HepG2 (cell line): Measurements from ENCODE around the gene STK32C. TPM values are rescaled to one million over a fixed set of nuclear protein-coding genes. Genes with fewer than 3 reads are reported as not detected.

ENCODE experiments used
- ARID4A ChIP-seq: sonication (generic); formaldehyde crosslinking; IDR thresholded peaks from 2 replicates; pipeline ENCODE4 v1.5.0; 2020; ENCODE audit warnings: mild to moderate bottlenecking, missing genetic modification reagents, borderline replicate concordance
- BCLAF1 ChIP-seq: fragments of 450-650 bp; IDR thresholded peaks from 2 replicates; pipeline ENCODE4 v1.6.1; 2017; ENCODE audit warnings: mild to moderate bottlenecking
- HINFP ChIP-seq: sonication (generic); formaldehyde crosslinking; IDR thresholded peaks from 2 replicates; pipeline ENCODE4 v1.4.0; 2020; ENCODE audit warnings: low read depth, mild to moderate bottlenecking, missing genetic modification reagents
- TRIM22 ChIP-seq: fragments of 450-650 bp; IDR thresholded peaks from 2 replicates; pipeline ENCODE4 v1.6.1; 2017
- ZNF253 ChIP-seq: sonication (generic); formaldehyde crosslinking; IDR thresholded peaks from 2 replicates; pipeline ENCODE4 v1.8.0; 2022; ENCODE audit warnings: mild to moderate bottlenecking, missing genetic modification reagents, borderline replicate concordance
- polyA plus RNA-seq, 8 experiments: library from polyadenylated mRNA; depleted of rRNA in 3 of 8; stranded (reverse) in 7 of 8; unstranded in 1 of 8; fragments of >200 nt; fragmentation: Illumina TruSeq in 4 of 8; extraction: Trizol in 4 of 8; gene quantifications; 2 replicates each; pipeline versions ENCODE4 v1.2.1 to v1.2.3, GENCODE V29; 2011 to 2016; ENCODE audit warnings: low read depth in 4 of 8, missing spikeins in 1 of 8, mixed read lengths in 1 of 8; ENCODE audit not compliant: insufficient read depth in 1 of 8
- total RNA-seq, 5 experiments: library from RNA; depleted of rRNA; stranded (reverse); fragments of >200 nt; fragmentation: Illumina TruSeq; extraction: Trizol; gene quantifications; 2 replicates each; pipeline ENCODE4 v1.2.3, GENCODE V29; 2016; ENCODE audit warnings: low read depth in 1 of 5

STK32C gene
- total and polyA plus RNA-seq, 2 of the 13 experiments (the other 11 are each of a cell fraction or from before 2014, with no cell fraction given): 10.9 to 19.4 TPM

- TF ChIP-seq BCLAF1 (no peak), ZNF253 (no peak), HINFP (CRISPR knock-in tag) (no peak), TRIM22 (no peak), ARID4A (CRISPR knock-in tag) (no peak)
These were observed 47.9 kb downstream of the STK32C start (continued) for GRCh38 chr10:132259702-132260482.
